Fibroblast of pulmonary artery (primary cell): ENCODE data around the gene NKD1.
A peak's percentile ranks its signal among the peaks of the same experiment; 100 is the strongest.

Experiments
- DNase-seq: peaks from one replicate; pipeline ENCODE4 v3.0.0-alpha.2; 2010; ENCODE audit warnings: low read depth
- H3K4me3 ChIP-seq: replicated peaks from 2 replicates; pipeline ENCODE4 v1.5.1; 2011; ENCODE audit warnings: low read depth, mild to moderate bottlenecking, control low read depth, low read length, moderate library complexity
- TF ChIP-seq, protein P1 (sequence below): IDR thresholded peaks from 2 replicates; pipeline ENCODE4 v1.5.1; 2011; ENCODE audit warnings: mild to moderate bottlenecking, control low read depth, low read length, inconsistent platforms; ENCODE audit errors: missing control alignments

Gene NKD1

DNA sequence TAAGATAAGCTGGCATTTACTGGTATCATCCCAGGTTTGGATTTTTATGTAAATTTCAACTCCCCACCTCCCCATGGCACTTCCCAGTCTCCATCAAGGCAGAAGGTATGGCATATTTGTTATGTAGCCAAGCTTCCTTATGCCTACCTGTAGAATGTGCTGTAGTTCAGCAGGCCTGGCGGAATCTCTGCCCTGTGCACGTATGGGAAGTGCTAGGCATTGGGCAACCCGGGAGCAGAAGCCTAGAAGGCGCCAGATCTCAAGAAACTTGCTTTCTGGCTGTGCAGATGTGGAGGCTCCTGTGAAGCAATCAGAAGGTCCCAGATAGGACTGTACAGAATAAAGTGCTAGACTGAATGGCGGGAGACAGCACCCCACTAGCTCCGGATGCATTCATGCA lies 68.2 kb downstream of the NKD1 start:
- peak; percentile 7 for DNase-seq
- no peak overlapping the region for H3K4me3 ChIP-seq
- TF ChIP-seq, protein P1, sequence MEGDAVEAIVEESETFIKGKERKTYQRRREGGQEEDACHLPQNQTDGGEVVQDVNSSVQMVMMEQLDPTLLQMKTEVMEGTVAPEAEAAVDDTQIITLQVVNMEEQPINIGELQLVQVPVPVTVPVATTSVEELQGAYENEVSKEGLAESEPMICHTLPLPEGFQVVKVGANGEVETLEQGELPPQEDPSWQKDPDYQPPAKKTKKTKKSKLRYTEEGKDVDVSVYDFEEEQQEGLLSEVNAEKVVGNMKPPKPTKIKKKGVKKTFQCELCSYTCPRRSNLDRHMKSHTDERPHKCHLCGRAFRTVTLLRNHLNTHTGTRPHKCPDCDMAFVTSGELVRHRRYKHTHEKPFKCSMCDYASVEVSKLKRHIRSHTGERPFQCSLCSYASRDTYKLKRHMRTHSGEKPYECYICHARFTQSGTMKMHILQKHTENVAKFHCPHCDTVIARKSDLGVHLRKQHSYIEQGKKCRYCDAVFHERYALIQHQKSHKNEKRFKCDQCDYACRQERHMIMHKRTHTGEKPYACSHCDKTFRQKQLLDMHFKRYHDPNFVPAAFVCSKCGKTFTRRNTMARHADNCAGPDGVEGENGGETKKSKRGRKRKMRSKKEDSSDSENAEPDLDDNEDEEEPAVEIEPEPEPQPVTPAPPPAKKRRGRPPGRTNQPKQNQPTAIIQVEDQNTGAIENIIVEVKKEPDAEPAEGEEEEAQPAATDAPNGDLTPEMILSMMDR = no peak

DNA sequence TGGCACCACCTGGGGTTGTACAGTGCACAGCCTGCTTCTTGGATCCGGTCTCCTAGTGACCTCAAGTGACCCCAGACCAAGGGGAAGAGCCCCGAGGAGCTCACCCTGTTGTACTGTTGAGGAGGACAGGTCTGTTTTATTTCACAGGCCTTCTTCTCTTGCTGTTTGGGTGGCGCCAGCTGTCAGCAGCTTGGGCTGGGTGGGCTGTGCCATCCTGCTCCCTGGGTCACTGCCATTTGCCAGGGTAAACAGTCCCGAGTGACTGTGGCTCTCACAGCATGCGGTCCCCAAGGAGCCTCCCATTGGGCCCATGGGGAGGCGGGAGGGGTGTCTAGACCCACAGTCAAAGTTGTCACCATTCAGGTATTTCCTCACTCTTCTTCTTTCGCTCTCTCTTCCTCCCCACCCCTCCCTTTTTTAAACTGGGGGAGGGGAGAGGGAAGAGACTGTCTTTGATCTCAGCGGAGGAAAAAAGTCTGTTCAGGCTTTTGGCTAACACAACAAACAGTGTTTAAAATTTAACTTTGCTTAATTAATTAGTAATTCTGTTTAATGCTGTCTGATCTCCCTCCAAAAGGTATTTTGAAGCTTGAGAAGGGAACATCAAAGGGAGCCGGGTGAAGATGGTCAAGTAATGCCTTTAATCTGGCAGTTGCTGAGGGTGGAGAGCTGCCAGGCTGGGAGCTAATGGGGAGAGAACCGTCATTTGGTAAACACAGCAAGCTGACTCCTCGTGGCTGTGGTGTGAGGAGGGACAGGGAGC lies 68.9 kb downstream of the NKD1 start:
- H3K4me3 ChIP-seq = no peak overlapping the region
- TF ChIP-seq, protein P1 = no peak
- DNase-seq = no peak

GRCh38 chr16:50617646-50618184 lies 69.5 kb downstream of the NKD1 start:
- no peak overlapping the region for H3K4me3 ChIP-seq
- no peak for DNase-seq
- TF ChIP-seq, protein P1 = no peak

DNA sequence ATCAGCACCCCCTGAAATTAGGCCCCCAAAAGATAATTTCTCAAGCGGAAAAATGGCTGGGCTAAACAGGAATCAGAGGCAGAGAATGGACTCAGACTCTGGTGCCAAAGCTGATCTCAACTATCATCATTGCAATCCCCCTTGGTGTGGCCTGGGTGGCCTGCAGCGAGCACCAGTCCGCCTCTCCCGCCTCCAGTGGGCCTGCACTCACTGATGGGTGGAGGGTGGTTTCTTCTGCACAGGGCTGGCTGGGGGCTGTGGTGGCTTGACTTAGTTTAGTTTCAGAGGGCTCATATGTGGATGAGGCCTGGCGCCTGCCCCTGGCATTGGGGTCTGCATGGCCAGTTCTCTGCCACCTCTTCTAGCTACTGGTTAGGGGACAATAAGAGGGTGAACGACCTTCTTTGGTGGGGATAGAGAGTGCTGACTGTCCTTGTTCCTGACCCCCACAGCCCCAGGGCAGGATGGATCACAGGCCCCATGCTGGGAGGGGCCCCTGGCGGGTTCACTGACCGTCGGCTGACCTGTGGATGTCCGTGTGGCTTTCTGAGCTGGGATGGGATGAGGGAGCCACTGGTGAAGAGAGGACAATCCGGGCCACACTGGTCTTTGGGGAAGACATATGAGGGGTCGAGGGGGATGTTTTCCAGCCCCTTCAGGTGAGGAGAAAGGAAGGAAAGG lies 70.2 kb downstream of the NKD1 start:
- no peak for DNase-seq
- TF ChIP-seq, protein P1 = no peak
- H3K4me3 ChIP-seq = no peak overlapping the region

DNA sequence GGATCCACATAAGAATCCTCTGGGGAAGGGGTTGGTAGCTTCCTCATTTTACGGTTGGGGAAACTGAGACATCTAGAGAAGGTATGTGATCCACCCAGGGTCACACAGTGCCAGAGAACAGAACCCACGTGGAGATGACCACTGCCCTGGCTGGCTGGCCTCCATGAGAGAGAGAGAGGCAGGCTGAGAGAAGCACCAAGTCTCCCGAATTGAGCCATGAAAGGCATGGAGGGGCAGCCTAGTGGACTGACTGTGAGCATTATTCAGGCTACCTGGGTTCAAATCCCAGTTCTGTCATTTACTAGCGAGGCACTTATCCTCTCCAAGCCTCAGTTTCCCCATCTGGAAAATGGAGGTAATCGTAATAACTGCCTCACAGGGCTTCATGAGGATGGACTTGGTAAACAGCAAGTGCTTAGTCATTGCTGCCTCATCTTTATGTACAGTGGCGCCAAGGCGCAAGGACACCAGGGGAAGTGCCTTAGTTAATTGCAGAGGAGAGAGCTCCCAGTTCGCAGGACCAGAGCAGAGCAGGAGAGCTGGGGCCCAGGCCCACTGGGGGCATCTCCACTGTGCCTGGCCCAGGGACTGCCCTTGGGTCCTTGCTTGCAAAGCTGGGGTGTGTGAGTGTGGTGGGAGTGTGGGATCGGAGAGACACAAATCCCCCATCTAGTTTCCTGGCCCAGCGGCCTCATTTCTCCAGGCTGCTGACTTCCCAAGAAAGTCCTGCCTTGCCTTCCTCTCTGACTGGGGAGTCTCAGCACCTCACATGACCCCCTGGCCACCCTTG lies 71.7 kb downstream of the NKD1 start:
- TF ChIP-seq, protein P1 = no peak
- no peak overlapping the region for H3K4me3 ChIP-seq
- no peak for DNase-seq

- TF ChIP-seq, protein P1 = no peak
- no peak for DNase-seq
- H3K4me3 ChIP-seq = no peak overlapping the region
These were observed 72.7 kb downstream of the NKD1 start for GRCh38 chr16:50620646-50621451.
